ENCODE results near the gene CPED1.

Gene CPED1

DNA sequence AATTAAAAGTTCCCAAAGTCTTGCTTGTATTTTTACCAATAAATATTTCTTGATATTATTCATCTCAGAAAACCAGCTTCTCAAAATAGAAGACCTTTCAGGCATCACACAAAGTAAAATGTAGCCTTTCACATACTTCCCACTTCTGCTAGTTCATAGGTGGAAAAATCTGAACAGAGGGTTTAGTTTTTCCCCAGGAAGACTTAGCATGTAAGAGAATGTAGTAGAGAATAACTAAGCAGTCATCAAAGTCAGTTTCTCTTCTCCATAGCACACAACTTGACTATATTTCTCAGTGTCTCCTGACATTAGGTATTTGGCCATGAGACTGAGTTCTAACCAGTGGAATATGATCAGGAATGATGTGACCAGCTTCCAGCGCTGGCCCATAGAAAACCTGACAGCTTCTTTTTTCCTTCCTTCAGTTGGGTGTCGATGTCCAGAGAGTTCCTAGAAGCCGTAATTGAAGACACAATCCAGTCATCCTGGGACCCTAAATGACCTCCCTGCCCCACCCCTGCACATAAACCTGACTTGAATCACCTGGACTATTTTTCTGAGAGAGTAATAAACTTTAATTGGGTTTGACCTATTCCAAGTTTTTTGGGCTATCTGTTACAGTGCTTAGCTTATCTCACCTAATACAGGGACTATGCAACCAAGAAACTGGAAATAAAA is 272.8 kb downstream of the CPED1 start:
- no peak for DNase-seq (ENCODE audit: low spot score)

DNA sequence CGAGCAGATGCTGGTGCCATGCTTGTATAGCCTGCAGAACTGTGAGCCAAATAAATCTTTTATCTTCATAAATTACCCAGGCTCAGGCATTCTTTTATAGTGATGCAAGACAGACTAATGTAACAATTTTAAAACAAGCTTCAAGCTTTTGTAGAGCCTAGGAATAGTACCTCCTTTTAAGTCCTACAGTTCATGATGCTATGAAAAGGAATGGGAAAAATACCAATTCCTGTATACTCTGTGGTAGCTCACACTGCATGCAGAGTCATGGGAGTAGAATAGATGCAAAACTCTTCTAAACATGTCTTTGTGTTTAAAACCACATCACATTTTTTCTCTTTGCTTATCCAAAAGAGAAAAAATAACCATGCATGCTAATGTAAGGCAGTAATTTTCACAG is 273.7 kb downstream of the CPED1 start:
- no peak for DNase-seq (ENCODE audit: low spot score)

DNA sequence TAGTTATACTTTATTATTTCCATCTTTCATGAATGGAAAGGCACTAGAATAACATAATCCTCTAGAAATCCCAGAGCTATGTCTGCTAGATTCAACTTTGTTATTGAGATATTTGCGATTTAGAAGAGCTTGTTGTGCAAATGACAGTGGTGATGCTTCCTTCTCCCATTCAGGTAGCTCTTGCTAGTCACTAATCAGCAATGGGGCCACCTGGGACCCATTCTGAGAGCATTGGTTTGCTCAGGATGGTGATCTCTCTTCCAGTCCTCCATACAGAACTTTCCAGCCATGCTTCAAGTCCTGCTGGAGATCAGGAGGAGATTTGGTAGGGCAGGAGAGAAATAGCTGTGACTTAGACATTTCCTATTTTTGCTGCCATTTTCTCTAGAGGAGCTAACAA is 274.5 kb downstream of the CPED1 start:
- DNase-seq (ENCODE audit: low spot score): no peak

DNA sequence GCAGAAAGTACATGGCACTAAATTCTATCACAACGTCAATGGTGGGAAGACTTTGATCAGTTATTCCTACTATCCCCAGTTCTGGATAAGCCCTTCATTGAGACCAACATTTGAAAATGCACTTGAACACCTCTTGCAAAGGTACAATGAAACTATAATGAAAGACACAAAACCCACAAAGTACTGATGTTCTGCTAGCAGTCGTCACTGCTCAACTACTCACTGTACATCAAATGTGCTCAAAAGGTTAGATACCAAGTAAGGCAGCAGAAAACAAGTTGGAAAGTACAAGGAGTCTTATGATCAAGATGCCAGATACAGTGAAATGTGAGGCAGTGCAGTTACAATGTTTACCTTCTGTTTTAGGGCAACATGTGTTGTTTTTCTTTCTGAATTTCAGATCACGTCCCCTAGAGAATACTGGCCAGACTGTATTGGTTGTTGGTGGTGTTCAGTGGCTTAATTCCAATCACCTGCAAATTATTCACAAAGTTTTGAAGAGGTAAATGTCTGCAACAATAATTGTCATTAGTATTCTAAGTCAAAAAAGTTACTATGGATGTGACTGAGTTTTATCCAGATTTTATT is 277.9 kb downstream of the CPED1 start:
- no peak for DNase-seq (ENCODE audit: low spot score)

DNA sequence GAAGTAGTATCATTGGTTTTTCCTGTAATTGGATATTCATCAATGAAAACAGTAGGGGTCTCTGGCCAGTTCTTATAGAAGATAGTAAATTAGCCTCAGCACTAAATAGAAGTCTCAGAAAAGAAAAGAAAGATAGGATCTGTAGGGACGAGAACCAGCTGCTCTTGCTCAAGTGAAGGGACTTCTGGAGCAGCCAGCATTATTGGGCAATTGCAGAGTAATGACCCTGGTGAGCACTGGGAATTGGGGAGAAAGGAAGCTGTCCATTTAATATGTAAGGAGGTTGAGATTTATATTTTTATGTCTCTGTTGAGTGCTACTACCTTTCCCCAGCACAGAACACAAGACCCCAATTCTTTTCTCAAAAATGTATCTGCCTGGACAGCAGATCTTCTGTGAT is 279.1 kb downstream of the CPED1 start:
- DNase-seq (ENCODE audit: low spot score): no peak

DNA sequence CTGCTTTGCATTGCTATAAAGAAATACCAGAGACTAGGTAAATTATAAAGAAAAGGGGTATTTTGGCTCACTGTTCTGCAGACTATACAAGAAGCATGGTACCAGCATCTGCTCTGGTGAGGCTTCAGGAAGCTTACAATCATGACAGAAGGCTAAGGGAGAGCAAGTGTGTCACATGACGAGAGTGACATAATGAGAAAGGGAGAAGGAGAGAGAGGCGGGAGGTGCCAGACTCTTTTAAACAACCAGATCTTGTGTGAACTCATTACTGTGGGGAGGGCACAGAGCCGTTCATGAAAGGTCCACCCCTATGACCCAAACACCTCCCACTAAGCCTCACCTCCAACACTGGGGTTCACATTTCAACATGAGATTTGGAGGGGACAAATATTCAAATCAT is 281.3 kb downstream of the CPED1 start:
- DNase-seq (ENCODE audit: low spot score): no peak

DNA sequence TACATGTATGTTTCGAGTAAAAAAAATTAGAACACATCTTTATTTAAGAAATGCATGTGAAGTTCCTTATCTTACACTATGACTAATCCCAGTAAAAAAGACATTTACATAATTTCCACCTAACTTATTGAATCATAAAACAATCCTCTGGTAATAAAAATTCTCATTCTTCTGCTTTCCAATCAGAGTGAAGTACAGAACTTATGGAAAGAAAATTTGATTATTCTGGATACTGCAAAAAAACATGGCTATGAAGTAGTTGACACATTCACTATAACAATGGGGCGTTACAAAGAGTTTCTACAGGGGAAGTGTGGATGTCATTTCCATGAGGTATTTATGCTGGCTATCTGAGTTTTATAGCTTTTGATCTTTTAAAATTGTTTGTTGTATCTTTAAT is 282.6 kb downstream of the CPED1 start:
- DNase-seq (ENCODE audit: low spot score): no peak

DNA sequence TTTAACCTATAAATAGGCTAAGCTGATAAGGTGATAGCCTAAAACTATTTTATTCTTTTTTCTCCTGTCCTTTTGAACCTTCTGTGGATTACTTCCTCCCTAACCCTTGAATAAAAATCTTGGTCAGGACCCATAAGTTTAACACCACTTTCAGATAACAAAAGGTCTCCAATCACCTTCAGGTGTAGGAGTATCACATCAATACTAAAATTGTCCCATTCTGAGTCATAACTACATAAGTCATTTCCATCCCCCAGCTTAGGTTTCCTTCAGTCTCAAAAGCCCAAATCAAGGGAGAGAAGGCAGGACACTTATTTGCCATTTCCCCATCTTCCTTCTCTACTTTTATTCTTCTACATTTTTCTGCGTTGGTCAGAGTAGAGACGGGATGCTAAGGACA is 283.4 kb downstream of the CPED1 start:
- DNase-seq (ENCODE audit: low spot score): no peak

DNA sequence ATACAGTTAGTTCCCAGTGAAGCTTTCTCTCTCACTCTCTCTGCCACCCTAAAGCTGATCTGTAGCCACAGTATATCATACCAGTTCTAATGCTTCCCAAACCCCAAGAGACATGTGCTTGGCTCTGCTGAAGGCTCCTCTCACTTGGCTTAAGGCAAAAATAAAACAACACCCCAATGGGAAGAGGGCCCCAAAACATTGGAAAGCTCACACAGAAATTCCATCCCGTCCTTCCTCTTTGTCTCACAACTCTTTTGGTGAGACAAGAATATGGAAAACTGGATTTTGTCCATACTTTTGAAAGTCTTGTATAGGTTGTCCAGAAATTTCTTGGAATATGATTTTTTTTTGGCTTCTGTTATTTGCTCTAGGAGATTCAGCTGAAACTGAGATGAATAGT is 284.2 kb downstream of the CPED1 start:
- no peak for DNase-seq (ENCODE audit: low spot score)

DNA sequence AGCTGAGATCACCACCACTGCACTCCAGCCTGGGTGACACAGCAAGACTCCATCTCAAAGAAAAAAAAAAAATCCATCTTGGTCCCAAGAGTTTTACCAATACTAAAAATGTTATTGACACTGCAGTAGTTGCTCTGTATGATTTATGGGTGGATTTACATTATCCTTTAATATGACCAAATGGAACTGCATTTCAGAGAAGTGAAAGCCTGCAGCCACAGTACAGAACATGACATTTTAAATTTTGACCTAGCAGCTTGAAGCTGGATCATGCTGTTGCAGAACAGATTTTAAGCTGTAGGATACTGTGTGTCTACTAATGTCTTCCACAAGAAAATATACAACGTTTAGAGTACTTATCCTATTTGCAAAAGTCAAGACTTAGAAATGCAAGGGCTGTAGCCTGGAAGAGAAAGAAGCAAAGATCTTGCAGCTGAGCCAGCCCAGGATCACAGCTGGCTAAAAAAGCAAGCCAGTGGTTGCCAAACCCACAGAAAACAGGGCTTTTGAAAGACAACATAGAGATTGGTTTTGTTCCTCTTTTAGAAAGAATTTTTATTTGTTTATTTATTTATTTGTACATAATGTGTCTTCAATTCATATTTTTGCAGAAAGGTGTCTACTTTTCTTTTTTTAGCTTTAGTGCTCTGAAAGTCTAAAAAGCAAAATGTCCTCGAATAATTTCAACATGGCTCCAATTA is 285.1 kb downstream of the CPED1 start:
- DNase-seq (ENCODE audit: low spot score): no peak

DNA sequence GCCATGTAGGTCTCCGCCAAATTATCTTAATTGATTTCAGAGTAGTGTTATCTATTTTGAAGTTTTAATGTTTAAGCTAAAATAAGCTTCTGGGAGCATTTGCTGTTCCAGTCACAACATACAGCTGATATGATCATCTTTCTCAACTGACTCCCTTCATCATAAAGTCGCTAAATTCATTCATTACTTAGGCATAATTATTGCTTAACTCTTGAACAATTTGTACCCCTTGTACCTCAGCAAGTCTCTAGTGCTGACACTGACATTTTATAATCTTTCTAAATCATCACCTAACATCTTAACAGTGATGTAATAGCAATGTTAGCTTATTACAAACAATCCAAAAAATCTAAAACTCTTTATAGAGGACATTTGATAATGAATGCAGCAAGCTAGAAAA is 286.0 kb downstream of the CPED1 start:
- no peak for DNase-seq (ENCODE audit: low spot score)

DNA sequence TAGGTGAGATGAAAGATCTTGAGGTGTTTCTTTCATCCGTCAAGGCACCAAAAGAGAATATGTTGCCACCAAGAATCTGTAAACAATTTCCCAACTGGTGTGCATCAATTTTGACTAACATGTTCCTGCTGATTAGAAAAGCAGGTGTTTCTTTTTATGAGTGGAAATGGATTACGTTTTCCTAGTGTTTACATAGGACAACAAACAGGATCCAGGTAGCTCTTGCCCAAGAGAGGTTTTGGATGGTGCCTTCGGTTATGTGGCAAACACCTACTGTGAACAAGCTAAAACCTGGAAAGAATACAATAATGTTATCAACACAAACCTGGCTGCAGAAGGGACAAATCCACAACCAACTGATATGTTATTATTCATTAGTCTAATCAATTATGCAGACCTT is 286.7 kb downstream of the CPED1 start:
- DNase-seq (ENCODE audit: low spot score): no peak

DNA sequence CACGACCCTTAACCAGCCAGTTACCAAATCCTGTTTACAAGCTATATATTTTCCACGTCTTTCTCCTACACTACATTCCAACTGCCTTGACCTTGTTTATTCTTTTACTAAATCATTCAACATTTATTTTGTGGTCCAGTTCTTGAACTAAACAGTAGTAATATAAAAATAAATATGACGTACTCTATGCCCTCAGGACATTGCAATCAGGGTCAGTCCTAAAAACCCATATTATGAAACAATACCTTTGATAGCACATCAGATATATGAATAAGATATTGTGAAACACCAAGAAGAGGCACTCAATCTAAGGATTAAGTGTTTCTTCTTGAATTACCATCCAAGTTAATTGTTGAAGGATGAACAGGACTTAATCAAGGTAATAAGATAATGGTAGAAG is 287.8 kb downstream of the CPED1 start:
- no peak for DNase-seq (ENCODE audit: low spot score)

DNA sequence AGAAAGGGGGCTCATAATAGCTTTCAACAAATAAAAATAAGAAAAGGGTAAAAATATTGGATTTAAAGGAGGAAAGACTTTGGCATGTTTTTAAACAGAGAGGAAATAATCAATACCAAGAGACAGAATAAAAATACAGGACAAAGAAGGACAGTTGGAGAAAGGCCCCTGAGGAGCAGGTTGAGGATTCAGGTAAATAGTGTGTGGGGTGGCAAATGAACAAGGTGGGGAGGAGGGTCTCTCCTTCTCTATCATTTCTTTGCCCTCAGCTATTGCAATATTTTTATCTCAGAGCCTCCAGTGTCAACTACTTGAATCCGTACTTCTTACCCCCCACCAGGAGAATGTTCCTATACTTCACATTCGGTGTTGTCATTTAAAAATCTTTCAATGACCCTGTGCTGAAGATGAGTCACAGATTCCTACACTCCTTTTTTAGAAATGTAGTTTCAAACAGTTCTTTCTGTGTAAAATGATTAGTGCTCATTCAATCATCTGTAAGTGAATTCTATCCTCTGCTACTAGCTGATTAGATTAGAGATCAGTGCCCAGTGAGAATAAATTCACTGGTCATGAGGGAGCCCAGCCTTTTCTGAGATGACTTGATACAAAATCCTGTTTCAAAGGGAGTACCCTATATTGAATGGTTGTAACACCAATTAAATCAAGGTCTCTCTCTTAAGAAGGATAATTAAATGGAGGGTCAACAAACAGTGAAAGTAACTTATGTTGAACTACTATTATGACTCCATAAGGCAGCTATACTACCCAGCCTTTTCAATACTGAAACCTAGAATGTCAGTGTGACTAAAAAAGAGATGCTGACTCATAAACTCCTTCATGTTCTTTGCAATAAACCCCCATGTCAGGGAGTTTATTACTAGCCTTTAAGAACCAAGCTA is 289.9 kb downstream of the CPED1 start:
- no peak for DNase-seq (ENCODE audit: low spot score)

DNA sequence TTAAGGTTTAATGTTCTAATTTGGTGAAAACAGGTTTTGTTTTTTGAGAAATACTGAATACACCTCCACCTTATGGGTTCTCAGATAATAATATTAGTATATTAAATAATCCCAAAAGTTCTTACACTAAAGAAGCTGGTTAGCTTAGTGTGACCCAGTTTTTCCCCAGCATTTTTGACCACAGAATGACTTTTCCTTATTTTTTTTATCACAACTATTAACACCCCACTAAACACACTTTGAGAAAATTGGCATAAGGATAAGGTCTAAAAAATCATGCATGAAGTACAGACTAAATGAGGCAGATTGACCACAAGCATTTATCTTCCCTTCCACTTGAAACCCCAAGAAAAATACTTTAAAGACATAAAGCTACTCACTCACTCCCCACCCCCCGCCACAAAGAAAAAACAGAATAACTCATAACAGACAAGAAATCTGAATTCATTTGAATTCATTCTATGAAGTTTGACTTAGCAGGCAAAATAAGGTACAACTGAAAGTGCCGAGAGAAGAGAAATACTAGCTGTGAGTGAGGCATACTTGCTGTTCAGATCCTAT is 290.6 kb downstream of the CPED1 start:
- no peak for DNase-seq (ENCODE audit: low spot score)

DNA sequence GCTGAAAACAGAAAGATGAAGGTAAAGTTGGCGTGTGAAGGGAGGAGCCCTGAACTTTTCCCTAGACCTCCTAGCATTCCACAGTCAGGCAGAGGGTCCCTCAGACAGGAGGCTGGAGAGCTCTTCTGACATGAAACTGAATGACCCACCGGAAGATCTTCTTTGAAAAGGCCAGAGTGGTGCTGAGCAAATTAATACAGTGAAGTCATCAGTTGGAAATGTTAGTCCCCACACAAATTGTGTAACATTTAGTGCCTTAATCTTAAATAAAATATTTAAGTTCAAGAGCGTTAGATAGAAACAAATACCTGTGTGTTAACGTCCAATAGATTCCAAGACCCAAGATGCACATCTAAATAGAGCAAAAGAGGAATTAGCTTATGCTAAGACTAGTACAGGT is 291.3 kb downstream of the CPED1 start:
- no peak for DNase-seq (ENCODE audit: low spot score)

DNA sequence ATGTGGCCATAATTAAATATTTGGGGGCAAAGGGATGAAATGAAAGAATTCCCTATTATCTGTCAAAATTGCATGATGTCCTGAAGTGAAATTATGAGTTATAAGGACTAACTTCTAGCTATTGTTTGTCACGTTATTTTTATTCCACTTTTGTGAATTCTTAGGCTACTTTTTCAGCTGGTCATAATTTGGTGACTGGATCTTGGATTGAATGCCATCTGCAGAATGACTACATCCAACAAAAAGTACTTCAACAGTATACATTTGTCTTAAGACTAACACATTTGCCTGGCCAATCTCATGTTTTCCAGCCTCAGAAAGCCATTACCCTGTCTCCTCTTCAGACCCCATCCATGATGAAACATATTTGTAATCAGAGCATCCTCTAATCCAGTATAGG is 292.1 kb downstream of the CPED1 start:
- no peak for DNase-seq (ENCODE audit: low spot score)

DNA sequence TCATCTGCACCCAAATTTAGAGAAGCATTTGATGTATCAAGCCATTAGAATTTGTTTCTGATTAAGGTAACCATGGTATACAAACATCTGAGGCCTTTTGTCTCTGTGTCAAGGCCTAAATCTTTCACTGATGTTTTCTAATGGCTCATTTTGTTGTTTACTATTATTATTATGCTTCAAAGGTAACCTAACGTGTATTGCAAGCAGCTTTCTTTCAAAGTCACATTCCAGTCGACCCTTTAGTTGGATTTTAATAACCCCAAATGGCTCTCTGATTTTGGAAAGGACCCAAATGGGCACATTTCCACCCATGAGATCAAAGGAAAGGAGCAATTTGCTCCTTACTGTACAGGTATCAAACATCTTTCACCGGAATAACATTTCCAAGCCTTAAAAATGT is 293.6 kb downstream of the CPED1 start:
- no peak for DNase-seq (ENCODE audit: low spot score)

DNA sequence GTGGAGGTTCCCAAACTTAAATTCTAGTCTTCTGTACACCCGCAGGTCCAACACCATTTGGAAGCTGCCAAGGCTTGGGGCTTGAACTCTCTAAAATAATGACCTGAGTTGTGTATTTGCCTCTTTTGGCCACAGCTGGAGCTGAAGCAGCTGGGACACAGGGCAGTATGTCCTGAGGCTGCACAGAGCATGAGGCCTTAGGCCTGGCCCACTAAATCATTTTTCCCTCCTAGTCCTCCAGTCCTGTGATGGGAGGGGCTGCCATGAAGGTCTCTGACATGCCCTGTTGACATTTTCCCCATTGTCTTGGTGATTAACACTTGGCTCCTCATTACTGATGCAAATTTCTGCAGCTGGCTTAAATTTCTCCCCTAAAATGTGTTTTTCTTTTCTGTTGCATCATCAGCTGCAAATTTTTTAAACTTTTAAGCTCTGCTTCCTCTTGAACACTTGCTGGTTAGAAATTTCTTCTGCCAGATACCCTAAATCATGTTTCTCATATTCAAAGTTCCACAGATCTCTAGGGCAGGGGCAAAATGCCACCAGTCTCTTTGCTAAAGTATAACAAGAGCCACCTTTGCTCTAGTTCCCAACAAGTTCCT is 296.7 kb downstream of the CPED1 start:
- DNase-seq (ENCODE audit: low spot score): no peak

DNA sequence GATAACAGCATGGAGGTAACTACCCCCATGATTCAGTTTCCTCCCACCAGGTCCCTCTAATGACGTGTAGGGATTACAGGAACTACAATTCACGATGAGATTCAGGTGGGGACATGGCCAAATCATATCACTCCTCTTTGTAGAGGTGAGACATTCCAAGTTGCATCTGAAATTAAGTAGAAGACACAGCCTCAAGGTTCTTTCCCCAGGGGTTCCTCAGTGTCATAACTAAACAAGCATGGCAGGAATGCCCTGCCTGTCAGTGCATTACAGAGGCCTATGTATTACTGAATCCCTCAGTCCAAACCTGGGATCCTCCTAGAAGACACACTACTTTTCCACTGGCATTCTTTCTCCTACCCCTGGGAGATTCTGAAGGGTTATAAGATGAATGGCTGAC is 297.7 kb downstream of the CPED1 start:
- DNase-seq (ENCODE audit: low spot score): no peak

DNA sequence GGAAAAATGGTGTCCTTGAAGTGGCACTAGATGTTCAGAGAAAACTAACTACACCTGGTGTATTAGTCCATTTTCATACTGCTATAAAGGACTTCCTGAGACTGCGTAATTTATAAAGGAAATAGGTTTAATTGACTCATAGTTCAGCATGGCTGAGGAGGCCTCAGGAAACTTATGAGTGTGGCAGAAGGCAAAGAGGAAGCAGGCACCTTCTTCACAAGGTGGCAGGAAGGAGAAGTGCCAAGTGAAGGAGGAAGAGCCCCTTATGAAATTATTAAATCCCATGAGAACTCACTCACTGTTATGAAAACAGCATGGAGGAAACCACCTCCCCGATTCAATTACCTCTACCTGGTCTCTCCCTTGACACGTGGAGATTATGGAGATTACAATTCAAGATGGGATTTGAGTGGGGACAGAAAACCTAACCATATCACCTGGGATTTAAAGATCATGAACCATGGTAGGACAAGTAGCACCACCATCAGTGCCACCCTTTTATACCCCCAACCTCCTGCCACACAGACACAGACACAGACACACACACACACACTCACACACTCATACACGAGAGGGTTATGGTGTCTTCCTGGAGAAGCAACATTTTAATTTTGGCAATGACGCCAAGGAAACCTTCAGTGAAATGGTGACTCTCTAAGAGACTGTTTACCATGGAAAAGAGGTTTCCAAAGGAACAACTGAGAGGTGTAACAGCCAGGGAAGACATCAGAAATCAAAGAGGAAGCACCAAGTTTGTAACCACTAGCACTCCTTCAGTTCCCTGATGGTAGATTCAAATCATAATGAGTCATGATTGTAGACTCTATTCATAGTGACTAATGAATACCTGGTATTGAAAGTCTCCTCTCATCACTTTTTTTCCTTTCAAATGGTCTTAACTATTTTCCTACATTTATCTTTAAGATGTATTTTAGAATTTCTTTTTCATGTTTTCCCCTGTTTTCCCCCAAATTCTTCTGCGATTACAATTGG is 298.5 kb downstream of the CPED1 start:
- DNase-seq (ENCODE audit: low spot score): no peak
